Aorta (tissue), 5 donors: ENCODE data around the gene SNIP1. TPM values are rescaled to one million over a fixed set of nuclear protein-coding genes. Genes with fewer than 3 reads are reported as not detected.
A peak's percentile ranks its signal among the peaks of the same experiment; 100 is the strongest.
"Not testable (repeated sequence)": the region's sequence is repeated elsewhere in the genome, so short reads cannot be mapped to it uniquely, and the experiment has no call there.

ENCODE experiments used
- ATAC-seq: fragments of 200-7000 bp; cut with Tn5 transposase; one replicate; pipeline ENCODE4 v1.9.1; 2022; ENCODE audit warnings: moderate library complexity; ENCODE audit not compliant: low FRiP score
- DNase-seq, 2 donors: peaks; one replicate each; pipeline ENCODE4 v3.0.0-alpha.2; 2020
- H3K27ac ChIP-seq, 2 donors: one replicate each; pipeline ENCODE4 v1.5.1; 2013; ENCODE audit warnings: low read length in 2 of 2, mild to moderate bottlenecking in 2 of 2, moderate library complexity in 2 of 2, control low read depth in 1 of 2, inconsistent platforms in 1 of 2, low read depth in 1 of 2
- H3K27me3 ChIP-seq, 2 donors: one replicate each; pipeline ENCODE4 v1.6.1; 2013; ENCODE audit warnings: control low read depth in 1 of 2, low read length in 1 of 2, mild to moderate bottlenecking in 1 of 2, moderate library complexity in 1 of 2; ENCODE audit not compliant: insufficient read depth in 2 of 2, control insufficient read depth in 1 of 2
- H3K36me3 ChIP-seq, 2 donors: one replicate each; pipeline ENCODE4 v1.6.1; 2013; ENCODE audit warnings: control low read depth in 1 of 2, low read length in 1 of 2, mild to moderate bottlenecking in 1 of 2; ENCODE audit not compliant: insufficient read depth in 2 of 2, control insufficient read depth in 1 of 2
- H3K4me1 ChIP-seq, 2 donors: one replicate each; pipeline ENCODE4 v1.6.1; 2013; ENCODE audit warnings: low read length in 2 of 2, control low read depth in 1 of 2, mild to moderate bottlenecking in 1 of 2, moderate library complexity in 1 of 2; ENCODE audit not compliant: insufficient read depth in 2 of 2, control insufficient read depth in 1 of 2
- H3K4me3 ChIP-seq, 2 donors: one replicate each; pipeline ENCODE4 v1.5.1; 2013; ENCODE audit warnings: low read length in 2 of 2, control low read depth in 1 of 2, mild to moderate bottlenecking in 1 of 2
- H3K9me3 ChIP-seq: one replicate; pipeline ENCODE4 v1.6.1; 2013; ENCODE audit warnings: mild to moderate bottlenecking, low read length; ENCODE audit not compliant: control insufficient read depth
- WGBS, 2 donors: extraction: QIAGEN DNeasy Blood & Tissue Kit; methylation state at CpG; one replicate each; pipeline ENCODE4 v1.1.7; 2013; 5-methylcytosine and 5-hydroxymethylcytosine counted together
- intact Hi-C, 2 donors: fragments of 100-400 bp; cut with DNase I; formaldehyde crosslinking; loops; one replicate each; pipeline versions ENCODE4 v1.14.2 to v1.15.0; 2022
- polyA plus RNA-seq, 2 donors: library from polyadenylated mRNA; stranded (reverse); fragments of 200-250 nt; gene quantifications; one replicate each; pipeline ENCODE4 v1.2.3, GENCODE V29; 2013
- total RNA-seq, 2 donors: library from RNA; stranded (reverse); fragmentation: NEBNext Ultra II Directional; extraction: Animal tissue kit (Norgen Biotek cat#: 25700); gene quantifications; one replicate each; pipeline ENCODE4 v1.2.1, GENCODE V29; 2021
- donor health status: healthy with polysubstance abuse.
- donor health status: Bipolar disorder and iron deficiency.
- donor health status: DM: no; HTN: no; CAD: no.
- donor health status: DM: no; HTN: no; CAD: no.
- donor health status: DM: yes; HTN: yes; CAD: no.

Gene SNIP1
- total and polyA plus RNA-seq, 4 donors: 4.8 to 20.3 (median 11.0) TPM

- Histone ChIP-seq H3K4me3 (no peak overlapping the region), H3K4me1 (peaks cover 0 to 3% of the 10 kb centered on the region in 2 donors), H3K27ac (no peak overlapping the region), H3K27me3 (no peaks in the 10 kb centered on the region), H3K9me3 (no peaks in the 10 kb centered on the region), H3K36me3 (peaks cover 0 to 3% of the 10 kb centered on the region in 2 donors)
- ATAC-seq (no peak), DNase-seq (no peak)
- intact Hi-C loops: no loop called here
- 73 to 78% methylated on average over 6 of the region's 6 CpGs for WGBS, 2 donors
Observed at GRCh38 chr1:37549341-37549740, 4.8 kb downstream of the SNIP1 start.

- 80 to 86% methylated on average over 5 of the region's 5 CpGs for WGBS, 2 donors
- ATAC-seq (no peak), DNase-seq (peak in 1 of 2 donors; percentile 5)
- H3K9me3 ChIP-seq: no peaks in the 10 kb centered on the region
- intact Hi-C loops: no loop called here
- H3K4me3 ChIP-seq: no peak overlapping the region
- no peak overlapping the region for H3K27ac ChIP-seq
- peaks cover 2 to 3% of the 10 kb centered on the region in 2 donors for H3K36me3 ChIP-seq
- H3K27me3 ChIP-seq: no peaks in the 10 kb centered on the region
- H3K4me1 ChIP-seq: no peaks in the 10 kb centered on the region
Observed at GRCh38 chr1:37545019-37545418, 9.1 kb downstream of the SNIP1 start.

- Histone ChIP-seq H3K27ac (no peak overlapping the region), H3K27me3 (no peaks in the 10 kb centered on the region), H3K4me1 (no peaks in the 10 kb centered on the region), H3K4me3 (no peak overlapping the region), H3K9me3 (no peaks in the 10 kb centered on the region), H3K36me3 (peaks cover 3% of the 10 kb centered on the region in 2 donors)
- ATAC-seq (no peak), DNase-seq (peak in 1 of 2 donors; percentile 68)
- WGBS, 2 donors: 96 to 97% methylated on average over 21 of the region's 21 CpGs
- intact Hi-C loops: no loop called here
Observed at GRCh38 chr1:37544530-37544929, 9.6 kb downstream of the SNIP1 start.

GRCh38 chr1:37540036-37540785 is 13.9 kb downstream of the SNIP1 start:
- 94 to 96% methylated on average over 30 of the region's 30 CpGs for WGBS, 2 donors
- Histone ChIP-seq H3K4me3 (no peak overlapping the region), H3K9me3 (no peaks in the 10 kb centered on the region), H3K27me3 (no peaks in the 10 kb centered on the region), H3K36me3 (peaks cover 3 to 8% of the 10 kb centered on the region in 2 donors), H3K27ac (no peak overlapping the region), H3K4me1 (no peaks in the 10 kb centered on the region)
- intact Hi-C loops: no loop called here
- DNase-seq: peak in 1 of 2 donors; percentile 56
- no peak for ATAC-seq

- WGBS, 2 donors: 92 to 93% methylated on average over 10 of the region's 10 CpGs
- H3K27me3 ChIP-seq, H3K4me3 ChIP-seq, H3K27ac ChIP-seq, intact Hi-C loops, ATAC-seq, H3K9me3 ChIP-seq, H3K4me1 ChIP-seq, H3K36me3 ChIP-seq: not testable (repeated sequence)
- peak in 1 of 2 donors; percentile 12 for DNase-seq
Observed at GRCh38 chr1:37539154-37539553, 14.9 kb downstream of the SNIP1 start.

GRCh38 chr1:37537378-37537777 is 16.7 kb downstream of the SNIP1 start:
- ATAC-seq: no peak
- no peak for DNase-seq
- no peak overlapping the region for H3K4me3 ChIP-seq
- H3K4me1 ChIP-seq: peaks cover 0 to 2% of the 10 kb centered on the region in 2 donors
- peaks cover 3 to 8% of the 10 kb centered on the region in 2 donors for H3K36me3 ChIP-seq
- H3K9me3 ChIP-seq: no peaks in the 10 kb centered on the region
- no peaks in the 10 kb centered on the region for H3K27me3 ChIP-seq
- intact Hi-C loops: no loop called here
- WGBS, 2 donors: 51 to 52% methylated on average over 2 of the region's 2 CpGs
- no peak overlapping the region for H3K27ac ChIP-seq

GRCh38 chr1:37533317-37534093 is 20.6 kb downstream of the SNIP1 start:
- H3K36me3 ChIP-seq: peaks cover 0 to 8% of the 10 kb centered on the region in 2 donors
- no peaks in the 10 kb centered on the region for H3K27me3 ChIP-seq
- peaks cover 0 to 2% of the 10 kb centered on the region in 2 donors for H3K4me1 ChIP-seq
- intact Hi-C loops: no loop called here
- DNase-seq: peak in 1 of 2 donors; percentile 11
- no peaks in the 10 kb centered on the region for H3K9me3 ChIP-seq
- H3K4me3 ChIP-seq: no peak overlapping the region
- WGBS, 2 donors: 82 to 84% methylated on average over 4 of the region's 4 CpGs
- peak overlapping the region in 1 of 2 donors; percentile 61 for H3K27ac ChIP-seq
- no peak for ATAC-seq

GRCh38 chr1:37532418-37533156 is 21.5 kb downstream of the SNIP1 start:
- intact Hi-C loops, H3K4me1 ChIP-seq, ATAC-seq, H3K27me3 ChIP-seq, H3K27ac ChIP-seq, H3K4me3 ChIP-seq, H3K9me3 ChIP-seq, H3K36me3 ChIP-seq: not testable (repeated sequence)
- DNase-seq: peak in 1 of 2 donors; percentile 23
- WGBS, 2 donors: 89 to 94% methylated on average over 4 of the region's 4 CpGs
